Gastroesophageal sphincter (tissue), 3 donors: ENCODE results near the gene ECHS1.

Experiments used
- POLR2A ChIP-seq, 2 donors: fragments of 450-650 bp; IDR thresholded peaks; one replicate each; pipeline ENCODE4 v1.6.1; 2017; ENCODE audit warnings: antibody characterized with exemption in 2 of 2, mild to moderate bottlenecking in 2 of 2, moderate library complexity in 1 of 2
- TF ChIP-seq, protein P1 (sequence below), 4 experiments: fragments of 200-600 bp in 2 of 4; fragments of 450-650 bp in 2 of 4; sonication (generic) in 1 of 4; IDR thresholded peaks; one replicate each; pipeline ENCODE4 v1.5.1; 2017 to 2019; ENCODE audit warnings: antibody characterized with exemption in 4 of 4, mild to moderate bottlenecking in 2 of 4, moderate library complexity in 2 of 4

DNA sequence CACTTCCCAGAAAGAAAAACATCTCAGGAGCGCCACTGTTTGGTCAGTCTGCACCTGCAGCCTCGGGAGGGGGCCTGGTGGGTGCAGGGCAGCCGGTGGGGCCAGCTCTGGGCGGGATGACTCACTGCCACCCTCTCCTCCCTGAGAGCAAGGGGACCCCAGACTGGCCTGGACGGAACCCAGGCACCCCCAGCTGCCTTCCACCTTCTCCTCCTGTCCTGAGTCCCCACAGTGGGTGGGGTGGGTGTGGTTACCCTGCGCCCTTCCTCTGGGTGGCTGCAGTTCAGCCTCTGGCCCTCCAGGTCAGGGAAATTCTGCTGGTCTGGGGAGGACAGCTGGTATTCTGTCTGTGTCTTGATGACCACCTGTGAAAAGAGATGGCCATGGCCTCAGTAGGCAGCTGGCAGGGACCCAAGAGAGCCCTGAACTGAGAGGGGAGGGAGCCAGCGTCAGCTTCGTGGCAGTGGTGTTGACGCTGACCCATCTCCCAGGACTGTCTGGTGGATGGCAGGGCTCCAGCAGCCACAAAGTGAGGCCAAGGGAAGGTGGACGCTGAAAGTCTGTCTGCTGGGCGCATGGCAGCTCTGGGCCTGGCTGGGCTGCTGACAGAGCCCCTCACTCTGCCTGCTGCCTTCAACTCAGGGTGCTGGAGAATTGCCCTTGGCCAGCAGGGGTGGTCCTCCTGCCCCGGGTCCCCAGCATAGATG lies 45.4 kb downstream of the ECHS1 start:
- TF ChIP-seq, protein P1, sequence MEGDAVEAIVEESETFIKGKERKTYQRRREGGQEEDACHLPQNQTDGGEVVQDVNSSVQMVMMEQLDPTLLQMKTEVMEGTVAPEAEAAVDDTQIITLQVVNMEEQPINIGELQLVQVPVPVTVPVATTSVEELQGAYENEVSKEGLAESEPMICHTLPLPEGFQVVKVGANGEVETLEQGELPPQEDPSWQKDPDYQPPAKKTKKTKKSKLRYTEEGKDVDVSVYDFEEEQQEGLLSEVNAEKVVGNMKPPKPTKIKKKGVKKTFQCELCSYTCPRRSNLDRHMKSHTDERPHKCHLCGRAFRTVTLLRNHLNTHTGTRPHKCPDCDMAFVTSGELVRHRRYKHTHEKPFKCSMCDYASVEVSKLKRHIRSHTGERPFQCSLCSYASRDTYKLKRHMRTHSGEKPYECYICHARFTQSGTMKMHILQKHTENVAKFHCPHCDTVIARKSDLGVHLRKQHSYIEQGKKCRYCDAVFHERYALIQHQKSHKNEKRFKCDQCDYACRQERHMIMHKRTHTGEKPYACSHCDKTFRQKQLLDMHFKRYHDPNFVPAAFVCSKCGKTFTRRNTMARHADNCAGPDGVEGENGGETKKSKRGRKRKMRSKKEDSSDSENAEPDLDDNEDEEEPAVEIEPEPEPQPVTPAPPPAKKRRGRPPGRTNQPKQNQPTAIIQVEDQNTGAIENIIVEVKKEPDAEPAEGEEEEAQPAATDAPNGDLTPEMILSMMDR (IDR thresholded peaks at IDR 0.05), result no peak
- TF ChIP-seq POLR2A (IDR thresholded peaks at IDR 0.05), result no peak
